GM20431 (cell line): ENCODE data around the gene MYL3.

Source experiments
- in situ Hi-C: fragments of 300-500 bp; cut with MseI, MboI; formaldehyde crosslinking; loops from one replicate; pipeline ENCODE4 v1.15.0; 2020; ENCODE audit warnings: low sequenced_read_pairs; ENCODE audit not compliant: unreplicated experiment

The MYL3 gene

GRCh38 chr3:46868287-46868686, 5.0 kb upstream of the MYL3 start:
- in situ Hi-C loops = no loop called here

GRCh38 chr3:46867550-46867898, 4.3 kb upstream of the MYL3 start:
- in situ Hi-C loops = no loop called here

DNA sequence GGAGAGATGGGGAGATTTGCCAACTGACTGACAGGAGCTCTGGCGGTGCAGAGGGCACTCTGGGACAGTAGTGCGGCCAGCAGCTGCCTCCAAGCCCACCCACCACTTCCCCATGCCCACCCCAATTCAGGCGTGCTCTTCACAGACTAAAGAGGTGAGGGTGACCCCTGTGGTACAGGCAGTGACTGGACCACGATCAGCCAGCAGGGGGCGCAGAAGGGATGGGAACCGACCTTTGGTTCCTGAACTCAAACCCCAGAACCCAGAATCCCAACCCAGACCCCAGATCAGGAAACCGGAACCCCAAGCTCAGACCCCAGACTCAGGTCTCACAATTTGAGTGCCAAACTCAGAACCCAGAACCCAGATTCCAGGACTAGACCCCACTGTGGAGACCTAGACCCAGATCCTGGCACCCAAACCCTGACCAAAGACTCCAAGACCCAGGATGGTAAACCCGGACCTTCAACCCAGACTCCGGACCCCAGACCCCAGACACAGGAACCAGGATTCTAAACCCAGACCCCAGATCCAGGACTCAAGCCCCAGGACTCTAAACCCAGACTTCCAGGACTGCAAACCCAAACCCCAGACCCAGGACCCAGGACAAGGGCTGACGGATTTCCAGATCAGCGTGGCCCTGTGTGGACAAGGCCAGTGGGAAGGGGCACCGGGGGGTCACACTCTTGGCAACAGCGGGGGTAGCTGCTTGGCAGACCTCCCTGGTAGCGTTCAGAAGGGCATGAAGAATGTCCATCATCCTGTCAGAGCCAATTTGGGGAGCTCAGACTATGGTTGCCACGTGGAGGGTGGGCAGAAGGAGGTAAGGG, 3.7 kb upstream of the MYL3 start:
- in situ Hi-C loops = no loop called here

- in situ Hi-C loops = no loop called here
These were observed 2.9 kb upstream of the MYL3 start for GRCh38 chr3:46866032-46866595.

- in situ Hi-C loops = no loop called here
These were observed 2.3 kb upstream of the MYL3 start for GRCh38 chr3:46865546-46865945.

DNA sequence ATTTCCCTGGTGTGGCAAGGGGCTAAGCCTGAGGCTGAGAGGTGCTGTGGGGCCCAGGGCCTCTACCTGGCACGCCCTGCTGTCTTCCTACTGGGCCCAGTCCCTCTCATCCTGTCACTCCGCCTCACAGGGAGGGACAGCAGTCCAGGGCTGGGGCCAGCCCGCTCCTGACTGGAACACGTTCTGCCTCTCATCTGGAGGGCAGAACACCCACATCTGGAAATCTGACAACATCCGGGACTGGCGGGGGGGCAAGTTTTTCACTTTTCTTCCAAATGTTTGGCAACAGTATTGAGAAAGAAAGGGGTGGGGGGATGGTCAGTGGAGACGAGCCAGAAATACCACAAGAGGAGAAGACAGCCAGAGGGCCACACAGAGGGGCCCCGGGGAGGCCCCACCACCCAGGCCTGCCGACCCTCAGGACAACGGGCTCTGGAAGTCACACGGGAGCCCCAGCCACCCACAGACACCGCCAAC, 1.8 kb upstream of the MYL3 start:
- in situ Hi-C loops = no loop called here

- in situ Hi-C loops = no loop called here
These were observed 1.0 kb upstream of the MYL3 start for GRCh38 chr3:46864061-46864881.

GRCh38 chr3:46862369-46863025, 747 bp downstream of the MYL3 start:
- in situ Hi-C loops = no loop called here

DNA sequence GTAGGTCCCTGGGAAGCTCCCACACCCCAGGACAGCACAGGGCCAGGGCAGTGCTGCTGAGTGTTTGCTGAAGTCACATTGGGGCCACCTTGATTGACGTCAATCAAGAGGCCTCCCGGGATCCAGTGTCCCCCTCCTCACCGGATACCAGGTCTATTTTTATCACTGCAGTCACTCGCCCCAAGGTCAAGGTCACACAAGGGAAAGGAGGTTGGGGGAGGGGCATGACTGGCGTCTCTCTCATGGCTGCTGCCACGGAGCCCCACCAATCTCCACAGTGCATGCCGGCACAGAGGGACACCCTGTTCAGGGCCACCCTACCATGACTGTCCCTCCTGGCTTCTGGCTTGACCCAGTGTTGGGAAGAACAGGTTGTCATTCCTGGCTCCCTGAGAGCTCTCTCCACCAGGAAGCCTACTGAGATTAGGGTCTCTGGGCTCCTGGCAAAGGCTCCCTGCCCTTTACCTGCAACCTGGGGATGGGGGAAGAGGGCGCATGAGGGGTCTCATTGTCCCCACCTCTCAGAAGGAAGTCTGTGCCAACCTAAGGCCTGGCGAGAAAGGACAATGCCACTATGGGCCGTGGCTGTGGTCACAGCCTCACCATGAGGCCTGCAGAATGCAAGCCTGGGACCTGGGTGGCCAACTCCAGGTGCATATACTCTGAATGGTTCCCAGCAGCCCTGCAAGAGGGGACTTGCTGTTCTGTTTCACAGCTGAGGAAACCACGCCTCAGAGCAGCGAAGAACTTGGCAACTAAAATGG, 1.5 kb downstream of the MYL3 start:
- in situ Hi-C loops = no loop called here

- in situ Hi-C loops = no loop called here
These were observed 2.2 kb downstream of the MYL3 start for GRCh38 chr3:46860810-46861604.

GRCh38 chr3:46860017-46860809, 3.0 kb downstream of the MYL3 start:
- in situ Hi-C loops = no loop called here

DNA sequence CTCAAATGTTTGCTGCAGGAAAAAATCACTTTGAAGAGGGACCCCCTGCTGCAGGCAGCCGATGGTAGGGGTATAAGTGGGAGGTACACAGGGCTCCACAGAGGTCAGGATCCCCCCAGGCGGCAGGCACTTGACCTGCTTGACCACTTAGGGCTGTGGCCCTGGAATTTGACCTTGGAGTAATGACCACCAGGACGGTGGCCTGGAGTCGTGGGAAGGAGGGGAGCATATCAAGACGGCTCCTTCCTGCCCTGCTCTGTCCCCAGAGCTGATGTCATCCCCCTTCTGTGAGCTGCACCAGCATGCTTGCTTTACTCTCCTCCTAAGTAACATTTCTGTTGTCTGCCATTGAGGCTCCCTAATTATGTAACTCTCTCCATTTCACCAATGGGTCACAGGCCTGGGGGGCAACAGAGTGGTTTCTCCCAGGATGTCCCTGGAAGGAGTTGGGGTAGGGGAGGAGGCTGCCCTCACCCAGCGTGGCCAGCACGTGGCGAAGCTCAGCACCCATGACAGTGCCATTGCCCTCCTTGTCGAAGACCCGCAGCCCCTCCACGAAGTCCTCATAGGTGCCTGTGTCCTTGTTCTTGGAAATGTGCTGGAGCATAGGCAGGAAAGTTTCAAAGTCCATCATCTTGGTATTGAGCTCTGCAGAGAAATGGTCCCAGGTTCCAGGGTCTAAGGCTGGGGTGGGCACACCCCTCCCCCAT, 4.1 kb downstream of the MYL3 start:
- in situ Hi-C loops = no loop called here

GRCh38 chr3:46858456-46858855, 4.8 kb downstream of the MYL3 start:
- in situ Hi-C loops = no loop called here

- in situ Hi-C loops = no loop called here
These were observed 5.5 kb downstream of the MYL3 start for GRCh38 chr3:46857485-46858341.

GRCh38 chr3:46856576-46857471, 6.4 kb downstream of the MYL3 start:
- in situ Hi-C loops = no loop called here

DNA sequence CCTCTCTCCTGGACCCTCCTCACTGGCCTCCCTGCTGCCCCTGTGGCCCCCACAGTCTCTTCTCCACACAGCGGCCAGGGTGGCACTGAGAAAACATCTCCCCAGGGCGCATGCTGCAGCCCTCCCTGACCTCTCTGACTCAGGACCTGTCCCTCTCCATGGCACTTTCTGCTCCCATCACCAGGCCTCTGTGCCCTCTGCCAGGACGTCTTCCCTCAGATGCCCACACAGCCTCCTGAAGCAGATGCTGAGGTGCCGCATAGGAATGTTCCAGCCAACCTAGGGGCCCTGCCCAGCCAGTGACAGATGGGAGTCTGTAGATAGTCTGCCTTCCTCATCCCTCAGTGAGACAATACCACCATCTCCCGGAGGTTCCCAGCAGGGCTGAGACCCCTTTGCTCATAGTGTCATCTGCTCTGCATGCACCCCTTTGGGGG, 8.7 kb downstream of the MYL3 start:
- in situ Hi-C loops = no loop called here
